GM18870 (cell line): ENCODE measurements around the gene VSNL1.
"Not testable (repeated sequence)": the region's sequence is repeated elsewhere in the genome, so short reads cannot be mapped to it uniquely, and the experiment has no call there.

Experiments
- ATAC-seq: cut with Tn5 transposase; IDR thresholded peaks from one replicate; pipeline ENCODE4 v1.9.1; 2021; ENCODE audit warnings: moderate library complexity; ENCODE audit not compliant: unreplicated experiment

The VSNL1 gene

DNA sequence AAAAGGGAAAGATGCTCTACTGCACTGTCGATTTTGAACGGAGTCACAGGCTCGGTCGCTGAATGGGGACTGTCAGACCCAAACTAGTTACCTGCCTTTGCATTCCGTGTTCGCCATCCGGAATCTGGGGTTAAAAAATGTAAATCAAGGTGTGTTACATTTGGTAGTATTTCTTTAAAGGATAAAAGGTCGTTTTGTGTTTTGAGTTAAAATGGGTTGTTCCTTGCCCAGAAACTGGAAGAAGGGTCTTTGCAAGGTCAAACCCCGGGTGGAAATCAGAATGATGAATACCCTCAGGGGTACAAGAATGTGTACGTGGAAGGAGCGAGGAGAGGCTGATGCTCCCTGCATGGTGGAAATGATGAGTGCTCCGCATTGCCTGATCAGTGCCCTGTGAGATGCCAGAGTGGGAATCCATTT lies 1.0 kb downstream of the VSNL1 start:
- ATAC-seq, result no peak

DNA sequence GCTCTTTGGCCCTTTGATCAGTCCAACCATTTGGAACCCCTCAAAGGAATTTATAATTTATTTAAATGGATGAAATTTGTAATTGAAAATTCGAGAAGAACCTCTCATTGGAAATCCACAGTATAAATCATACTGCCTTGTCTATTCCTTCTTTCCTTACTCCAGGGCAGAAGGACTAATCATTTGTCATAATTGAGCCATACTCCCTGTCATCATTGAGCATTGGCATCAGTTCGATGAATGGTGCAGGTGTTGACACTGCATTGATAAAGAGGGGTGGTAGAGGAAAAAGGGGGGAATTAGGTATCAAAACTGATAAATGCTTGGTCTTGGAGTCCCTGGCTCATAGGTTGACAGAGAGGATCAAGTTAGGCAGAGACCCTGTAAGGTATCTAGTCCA lies 2.0 kb downstream of the VSNL1 start:
- ATAC-seq, result no peak

DNA sequence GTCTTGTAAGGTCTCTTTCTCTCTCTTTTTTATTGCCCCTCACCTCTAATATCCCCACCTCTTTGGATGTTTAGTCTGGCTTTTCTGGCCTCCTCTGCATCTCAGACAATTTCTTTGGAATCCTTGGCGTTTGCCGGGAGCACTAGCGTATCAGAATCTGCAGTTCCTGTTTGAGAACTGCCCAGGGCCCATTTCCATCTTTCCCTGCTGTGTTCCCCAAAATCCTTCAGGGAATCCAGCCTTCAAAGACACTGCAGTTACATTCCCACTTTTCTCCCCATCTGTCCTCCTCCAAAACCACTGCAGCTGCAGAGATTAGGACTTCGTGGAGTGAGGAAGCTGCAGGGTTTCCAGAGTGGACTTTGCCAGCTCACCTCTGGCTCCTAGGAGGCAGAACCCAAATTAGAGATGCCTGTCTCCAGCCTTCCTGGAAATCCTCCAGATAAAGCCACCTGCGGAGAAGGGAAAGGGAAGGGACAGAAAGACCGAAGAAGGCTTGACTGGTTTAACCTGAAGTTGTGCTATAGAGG lies 2.7 kb downstream of the VSNL1 start:
- ATAC-seq, result no peak

DNA sequence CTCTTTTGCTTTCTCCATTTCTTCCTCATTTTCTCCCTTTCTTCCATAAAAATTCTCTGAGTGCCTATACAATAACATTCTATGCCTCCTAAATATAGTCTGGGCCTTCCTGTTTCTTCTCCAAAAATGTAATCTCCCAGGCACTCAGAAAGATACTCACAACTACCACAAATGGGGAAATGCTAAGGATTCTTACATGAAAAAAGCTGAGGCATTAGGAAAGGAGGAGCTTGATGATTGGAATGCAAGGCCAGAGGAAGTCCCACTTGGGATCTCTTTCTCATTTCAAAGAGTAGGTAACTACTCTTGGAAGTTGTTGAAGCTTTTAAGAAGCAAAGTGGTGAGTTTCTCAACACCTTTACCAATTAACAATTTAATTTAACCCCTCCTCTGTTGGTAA lies 3.4 kb downstream of the VSNL1 start:
- no peak for ATAC-seq

DNA sequence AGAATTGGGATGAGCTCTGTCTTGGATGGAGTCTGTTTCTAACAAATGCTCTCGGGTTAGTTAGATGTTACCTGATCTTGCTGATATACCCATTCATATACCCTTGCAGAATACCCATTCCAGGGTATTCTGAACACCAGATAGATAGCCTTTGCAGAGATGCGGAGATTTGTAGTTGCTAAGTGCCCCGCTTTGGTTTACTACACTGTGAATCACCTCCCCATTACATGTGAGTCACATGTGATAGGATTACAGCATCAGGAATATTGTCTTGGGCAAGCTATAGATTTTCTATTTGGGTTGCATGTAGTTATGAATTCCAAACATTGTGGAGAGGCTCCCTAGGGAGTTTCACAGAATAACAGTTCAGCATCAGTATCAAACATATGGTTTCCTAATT lies 3.8 kb downstream of the VSNL1 start:
- no peak for ATAC-seq

DNA sequence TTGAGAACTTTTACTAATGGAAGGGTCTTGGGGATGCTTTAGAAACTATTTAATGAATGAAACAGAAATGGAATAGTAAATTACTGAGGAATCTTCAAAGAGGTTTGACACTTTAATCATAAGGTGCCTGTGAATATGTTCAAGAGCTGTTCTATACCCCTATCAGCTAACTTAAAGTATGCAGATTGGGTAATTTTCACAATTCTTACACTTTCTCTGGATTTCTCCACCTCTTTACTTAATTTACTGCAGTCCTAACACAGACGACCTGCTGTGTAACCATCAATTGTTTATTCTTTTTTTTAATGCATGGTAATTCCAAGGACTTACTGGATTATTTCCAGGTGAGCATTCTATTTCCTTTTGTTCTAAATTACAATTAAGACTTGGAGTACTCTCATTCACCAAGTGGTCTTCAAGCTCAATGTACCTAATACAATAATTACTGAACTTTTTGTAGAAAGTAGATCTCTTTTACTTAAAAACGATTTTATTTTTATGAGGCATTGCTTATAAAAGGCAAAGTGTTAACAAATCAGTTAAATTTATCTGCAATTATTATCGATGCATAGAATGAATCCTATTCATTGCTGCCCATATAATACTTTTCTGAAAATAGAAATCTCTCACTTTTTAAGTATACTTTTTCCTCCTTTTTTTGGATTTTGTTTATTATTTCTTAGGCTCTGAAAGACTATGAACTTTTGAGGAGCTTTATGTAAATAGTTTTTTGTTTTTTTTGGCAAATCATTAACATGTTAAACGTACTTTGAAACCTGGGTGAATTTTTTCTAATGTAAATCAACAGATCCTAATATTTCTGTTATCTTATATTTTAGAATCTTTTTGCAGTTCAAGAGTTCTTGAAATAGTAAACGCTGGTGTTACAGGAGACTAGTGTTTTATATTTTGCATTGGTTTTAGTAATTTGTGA lies 5.5 kb downstream of the VSNL1 start:
- ATAC-seq, result no peak

DNA sequence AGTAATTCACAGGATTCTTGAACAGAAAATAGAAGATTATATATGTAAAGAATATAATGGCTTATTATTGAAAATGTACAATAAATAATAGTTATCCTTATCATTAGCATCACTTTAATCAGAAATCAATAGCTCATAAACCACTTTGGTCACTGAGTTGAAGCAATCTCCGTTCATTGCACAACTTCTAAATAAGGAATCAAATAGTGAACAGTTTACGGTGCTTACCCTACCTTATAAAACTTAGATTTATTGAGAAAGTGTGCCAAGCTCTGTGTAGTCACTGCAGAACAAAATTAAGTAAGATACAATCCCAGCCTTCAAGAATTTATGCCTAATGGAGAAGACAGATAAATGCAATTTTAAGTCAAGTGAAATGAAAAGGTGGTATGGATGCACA lies 6.7 kb downstream of the VSNL1 start:
- ATAC-seq, result no peak

DNA sequence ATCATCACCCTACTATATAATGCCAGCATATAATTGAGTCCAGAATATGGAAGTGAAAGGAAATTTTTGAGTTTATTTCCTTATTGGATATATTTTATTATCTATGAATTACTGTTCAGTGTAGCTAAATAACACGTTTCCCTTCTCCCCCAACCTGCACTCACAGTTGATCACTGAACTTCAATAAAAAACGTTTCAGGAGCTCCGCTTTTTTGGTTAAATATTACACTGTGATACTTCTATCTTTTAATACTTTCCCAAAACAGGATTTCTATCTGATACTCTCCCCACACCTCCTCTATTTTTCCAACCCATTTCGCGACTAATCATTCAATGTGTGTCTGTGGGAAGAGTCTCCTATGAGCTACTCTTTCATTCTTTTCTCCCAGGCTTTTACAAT lies 7.2 kb downstream of the VSNL1 start:
- ATAC-seq, result no peak

DNA sequence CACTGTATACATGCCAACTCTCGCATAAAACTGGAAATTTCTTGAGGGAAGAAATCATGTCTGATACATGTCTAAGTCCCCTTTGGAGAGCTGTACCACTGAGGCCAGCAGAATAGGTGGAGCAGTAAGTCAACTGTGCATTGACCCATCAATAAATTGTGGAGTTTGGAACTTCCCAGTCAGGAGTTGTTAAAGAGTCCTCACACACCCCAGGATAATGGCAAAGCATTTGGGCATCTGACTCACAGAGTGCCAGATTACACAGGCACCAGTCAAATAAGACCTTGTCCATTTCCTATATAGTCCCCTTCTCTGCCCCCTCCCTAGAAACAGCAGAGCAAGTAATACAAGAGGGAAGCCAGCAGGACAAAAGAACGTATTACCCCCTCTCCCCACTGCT lies 10.4 kb downstream of the VSNL1 start:
- ATAC-seq, result no peak

DNA sequence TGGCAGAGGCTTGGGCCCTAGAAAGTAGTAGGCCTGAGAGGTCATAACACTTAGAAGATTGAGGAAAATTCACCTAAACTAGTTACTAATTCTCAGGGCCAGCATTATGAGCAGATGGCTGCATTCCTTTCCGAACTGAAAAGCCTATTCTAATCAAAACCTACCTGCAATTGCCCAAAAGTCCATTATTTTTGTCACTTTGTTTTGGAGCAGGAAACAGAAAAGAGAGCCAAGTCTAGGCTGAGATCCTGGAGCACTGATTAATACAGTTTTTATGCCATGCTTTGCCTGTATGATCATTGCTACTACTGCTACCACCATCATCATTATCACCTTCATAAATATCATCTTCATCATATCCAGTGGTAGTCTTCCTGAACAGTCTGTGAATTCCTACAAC lies 14.7 kb downstream of the VSNL1 start:
- ATAC-seq, result no peak

DNA sequence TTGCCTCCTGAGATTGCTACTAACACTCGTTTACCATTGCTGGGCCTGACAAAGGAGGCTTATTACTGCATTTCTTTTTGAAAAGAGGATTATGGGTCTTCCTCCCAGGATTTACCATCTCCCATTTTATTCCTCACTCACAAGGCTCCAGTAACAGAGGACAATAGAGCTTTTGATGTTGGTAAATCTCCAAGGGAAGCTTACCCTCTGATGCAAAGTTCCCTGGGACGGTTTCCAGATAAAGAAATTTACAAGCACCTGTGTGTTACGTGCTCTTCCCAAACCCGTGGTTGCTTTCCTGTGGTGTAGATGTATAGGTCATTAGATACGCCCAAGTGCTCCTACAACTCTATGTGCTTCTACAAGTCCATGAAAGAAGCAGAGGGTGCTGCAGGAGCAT lies 17.1 kb downstream of the VSNL1 start:
- ATAC-seq, result no peak

DNA sequence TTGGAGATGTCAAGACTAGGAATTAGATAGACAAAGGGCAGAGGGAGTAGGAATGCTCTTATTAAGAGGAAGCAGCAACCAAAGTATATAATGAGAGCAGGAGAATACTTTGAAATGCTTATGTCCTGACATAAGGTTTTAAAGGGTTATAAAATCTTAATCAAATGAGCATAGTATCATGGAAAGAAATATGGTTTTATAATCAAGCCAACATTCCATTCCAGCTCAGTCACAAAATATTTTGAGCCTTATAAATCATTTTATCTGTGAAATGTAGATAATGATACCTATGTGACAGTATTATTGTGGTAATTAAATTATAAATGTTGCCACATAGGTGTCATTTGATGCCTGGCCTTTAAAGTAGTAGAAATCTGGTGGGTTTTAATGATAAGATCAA lies 17.6 kb downstream of the VSNL1 start:
- ATAC-seq, result no peak

DNA sequence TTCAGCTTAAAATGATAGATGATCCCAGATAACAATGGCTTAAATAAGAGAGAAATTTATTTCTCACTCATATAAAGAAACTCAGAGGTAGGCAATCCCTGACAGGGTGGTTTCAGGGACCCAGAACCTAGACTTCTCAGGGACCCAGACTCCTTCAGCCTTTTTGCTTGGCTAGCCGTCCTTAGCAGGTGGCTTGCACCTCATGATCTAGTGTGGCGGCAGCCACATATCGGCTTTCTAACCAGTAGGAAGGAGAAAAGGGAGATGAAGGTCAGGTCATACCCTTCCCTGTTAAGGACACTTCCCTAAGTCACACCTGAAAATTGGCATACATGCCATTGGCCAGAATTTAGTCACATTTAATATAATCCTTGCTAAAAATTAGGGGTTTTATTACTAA lies 18.4 kb downstream of the VSNL1 start:
- ATAC-seq, result no peak

DNA sequence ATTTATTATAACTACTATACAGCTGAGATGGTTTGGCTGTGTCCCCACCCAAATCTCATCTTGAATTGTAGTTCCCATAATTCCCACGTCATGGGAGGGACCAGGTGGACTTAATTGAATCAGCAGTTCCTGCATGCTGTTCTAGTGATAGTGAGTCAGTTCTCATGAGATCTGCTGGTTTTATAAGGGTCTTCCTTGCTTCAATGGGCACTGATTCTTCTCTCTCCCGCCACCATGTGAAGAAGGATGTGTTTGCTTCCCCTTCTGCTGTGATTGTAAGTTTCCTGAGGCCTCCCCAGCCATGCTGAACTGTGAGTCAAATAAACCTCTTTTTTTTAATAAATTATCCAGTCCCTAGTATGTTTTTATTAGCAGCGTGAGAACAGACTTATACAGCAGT lies 25.2 kb downstream of the VSNL1 start:
- not testable (repeated sequence) for ATAC-seq

DNA sequence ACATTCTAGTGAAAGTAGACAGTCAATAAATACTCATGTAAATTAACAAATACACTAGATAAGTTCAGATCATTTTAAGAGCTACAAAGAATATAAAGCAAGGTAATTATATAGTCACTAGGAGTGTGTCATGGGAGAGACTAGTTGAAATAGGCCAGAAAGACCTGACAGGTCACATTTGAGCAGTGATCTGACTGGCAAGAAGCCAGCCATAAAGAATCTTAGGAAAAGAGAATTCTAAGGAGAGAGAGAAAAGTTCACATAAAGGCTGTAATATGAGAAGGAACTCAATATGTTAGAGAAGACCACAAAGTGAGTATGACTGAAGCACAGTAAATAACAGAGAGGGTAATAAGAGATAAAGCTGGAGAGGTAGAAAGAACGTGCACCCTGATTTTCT lies 31.2 kb downstream of the VSNL1 start:
- no peak for ATAC-seq

DNA sequence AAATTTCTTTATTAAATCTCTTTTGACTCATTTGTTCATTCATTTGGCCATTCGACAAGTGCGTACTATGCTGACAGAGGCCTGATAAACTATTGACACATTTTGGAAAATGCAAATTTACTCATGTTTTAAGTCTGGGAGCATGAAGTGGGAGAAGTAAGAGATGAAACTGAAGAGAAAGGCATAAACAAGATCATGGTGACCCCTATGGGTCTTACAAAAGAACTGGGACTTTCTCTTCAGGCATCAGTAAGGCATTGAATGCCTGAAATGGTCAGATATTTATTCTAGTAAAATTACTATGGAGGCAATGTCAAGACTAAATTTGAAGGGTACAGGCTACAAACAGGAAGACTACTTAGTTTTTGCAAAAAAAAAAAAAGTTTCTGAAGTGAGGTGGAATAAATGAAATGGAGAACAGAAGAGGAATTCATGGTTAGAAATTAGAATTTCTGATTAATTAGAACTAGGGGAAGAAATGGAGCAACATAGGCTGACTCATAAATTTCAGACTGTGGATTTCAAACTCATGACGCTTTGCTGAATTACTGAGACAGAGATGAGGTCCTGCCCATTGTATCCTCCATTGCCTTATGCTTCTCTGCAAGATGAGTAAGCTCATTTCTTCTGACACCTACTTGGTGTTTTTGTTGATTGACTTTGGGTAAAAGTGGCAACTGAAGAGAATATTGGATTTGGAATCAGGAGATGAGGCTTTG lies 32.7 kb downstream of the VSNL1 start:
- ATAC-seq, result no peak

DNA sequence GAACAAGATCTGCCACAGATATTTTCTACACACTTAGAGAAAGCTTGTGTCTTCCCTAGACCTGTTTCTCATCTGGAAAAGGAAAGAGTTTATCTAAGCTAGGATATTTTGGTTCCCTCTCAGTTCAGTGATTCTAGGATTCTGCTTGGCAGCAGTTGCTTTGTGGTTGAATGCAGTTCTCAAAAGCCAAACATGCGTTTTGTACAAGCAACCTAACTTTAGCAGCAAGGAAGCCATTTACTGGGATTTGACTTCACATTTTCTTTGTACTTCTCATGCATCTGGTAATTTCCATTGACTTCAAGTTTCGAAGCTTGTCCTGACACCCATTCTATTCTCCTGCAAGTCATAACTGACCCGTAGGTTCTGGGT lies 33.3 kb downstream of the VSNL1 start:
- ATAC-seq, result no peak

DNA sequence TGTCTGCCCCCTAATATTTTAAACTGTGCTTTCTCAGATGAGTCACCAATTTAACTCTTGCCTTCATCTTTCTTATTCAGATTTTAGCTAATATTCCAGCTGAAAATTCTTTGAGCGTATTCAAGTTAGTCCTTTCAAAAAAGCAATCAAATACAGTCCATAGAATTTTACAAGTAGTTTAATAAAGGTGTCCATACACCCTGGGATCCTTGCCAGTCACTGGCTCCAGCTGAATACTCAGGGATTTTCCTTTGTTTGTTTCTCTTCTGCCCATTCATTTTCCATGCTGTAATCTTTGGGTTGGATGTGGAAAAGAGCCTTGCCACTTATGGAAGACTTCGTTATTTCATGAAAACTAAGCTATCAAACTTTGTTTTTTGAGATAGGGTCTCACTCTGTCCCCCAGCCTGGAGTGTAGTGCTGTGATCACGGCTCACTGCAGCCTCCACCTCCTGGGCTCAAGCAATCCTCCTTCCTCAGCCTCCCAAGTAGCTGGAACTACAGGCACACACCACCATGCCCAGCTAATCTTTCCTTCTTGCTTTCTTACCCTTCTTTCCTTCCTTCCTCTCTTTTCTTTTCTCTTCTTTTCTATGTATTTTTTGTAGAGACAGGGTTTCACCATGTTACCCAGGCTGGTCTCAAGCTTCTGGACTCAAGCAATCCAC lies 34.0 kb downstream of the VSNL1 start:
- no peak for ATAC-seq

DNA sequence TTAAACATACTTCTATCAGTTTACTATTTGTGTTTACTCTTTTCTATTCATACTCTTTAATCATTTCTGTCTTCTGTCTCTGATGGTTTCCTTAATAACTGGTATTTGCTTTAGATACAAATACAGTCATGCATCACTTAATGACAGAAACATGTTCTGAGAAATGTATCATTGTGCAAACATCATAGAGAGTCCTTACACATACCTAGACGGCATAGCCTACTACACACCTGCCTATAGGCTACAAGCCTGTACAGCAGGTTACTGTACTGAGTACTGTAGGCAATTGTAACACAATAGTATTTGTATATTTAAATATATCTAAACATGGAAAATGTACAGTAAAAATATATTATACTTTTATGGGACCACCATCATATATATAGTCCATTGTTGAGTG lies 36.3 kb downstream of the VSNL1 start:
- ATAC-seq, result no peak

DNA sequence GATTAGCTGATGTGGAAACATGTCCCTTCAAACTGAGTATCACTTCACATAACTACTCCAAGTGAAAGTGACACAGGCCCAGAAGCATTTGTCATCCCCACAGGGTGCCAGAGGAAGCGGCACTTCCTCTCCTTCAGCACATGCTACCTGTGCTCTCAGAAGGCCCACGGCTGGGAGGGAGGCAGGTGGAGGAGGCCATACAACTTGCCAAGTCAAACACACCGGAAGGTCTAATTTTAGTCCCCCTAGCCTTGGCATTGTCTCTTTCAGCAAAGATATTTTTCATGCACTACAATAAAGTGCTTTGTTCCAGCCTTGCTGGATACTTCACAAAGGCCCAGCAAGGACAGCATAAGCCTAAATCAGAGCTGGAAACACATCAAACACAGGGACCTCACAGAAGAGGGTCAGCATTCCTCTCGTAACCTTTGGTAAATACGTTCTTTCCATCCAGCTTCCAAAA lies 38.0 kb downstream of the VSNL1 start:
- ATAC-seq, result peak; percentile 72

DNA sequence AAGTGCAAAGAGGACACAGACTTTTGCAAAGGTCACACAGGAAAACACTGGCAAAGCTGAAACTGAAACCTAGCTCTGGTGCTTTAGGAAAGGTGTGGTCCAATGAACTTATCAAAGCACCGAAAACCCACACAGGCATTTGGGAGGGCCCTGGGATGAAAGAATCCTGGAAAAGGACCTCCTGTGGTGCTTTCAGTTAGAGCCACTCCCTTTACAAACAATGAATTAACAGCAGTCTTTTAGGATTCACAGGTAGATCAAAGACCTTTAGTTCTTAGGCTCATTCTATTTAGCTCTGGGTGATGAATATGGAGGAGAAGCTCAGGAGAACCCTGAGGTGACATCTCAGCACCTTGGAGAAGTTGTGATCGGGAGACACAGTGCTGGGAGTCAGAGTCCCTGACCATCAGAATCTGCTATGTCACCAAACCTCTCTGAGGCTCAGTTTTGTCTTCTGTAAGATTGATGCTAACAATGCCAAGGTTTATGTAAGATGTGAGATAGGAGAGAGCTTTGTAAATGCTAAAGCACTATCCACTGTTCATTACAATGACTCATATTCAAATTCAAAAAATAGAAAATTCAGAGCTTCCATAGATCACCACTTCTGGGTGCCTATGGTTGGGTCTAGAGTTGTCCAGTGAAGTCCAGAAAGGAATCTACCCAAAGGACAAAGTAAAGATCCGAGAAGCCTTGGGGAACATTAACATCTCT lies 39.3 kb downstream of the VSNL1 start:
- ATAC-seq, result no peak
